HepG2 (cell line): ENCODE measurements around the gene MSANTD1. TPM values are rescaled to one million over a fixed set of nuclear protein-coding genes. Genes with fewer than 3 reads are reported as not detected.

Experiments used
- AGO2 ChIP-seq: fragments of 200-400 bp; formaldehyde crosslinking; optimal IDR thresholded peaks from 2 replicates; pipeline ENCODE3; 2017; ENCODE audit warnings: mild to moderate bottlenecking, low read depth, low read length, moderate library complexity
- FOSL1 ChIP-seq: sonication (generic); formaldehyde crosslinking; IDR thresholded peaks from 2 replicates; pipeline ENCODE4 v1.9.0; 2021; ENCODE audit warnings: missing genetic modification reagents, borderline replicate concordance
- HINFP ChIP-seq: sonication (generic); formaldehyde crosslinking; IDR thresholded peaks from 2 replicates; pipeline ENCODE4 v1.4.0; 2020; ENCODE audit warnings: low read depth, mild to moderate bottlenecking, missing genetic modification reagents
- HNF4G ChIP-seq, 2 experiments: sonication (generic) in 1 of 2; formaldehyde crosslinking in 1 of 2; IDR thresholded peaks; 2 replicates each; pipeline versions ENCODE4 v1.4.0 to v1.6.1; 2011 to 2020; ENCODE audit warnings: borderline replicate concordance in 2 of 2, low read depth in 2 of 2, mild to moderate bottlenecking in 2 of 2, low read length in 1 of 2, missing genetic modification reagents in 1 of 2, moderate library complexity in 1 of 2
- MIER3 ChIP-seq: IDR thresholded peaks from 2 replicates; pipeline ENCODE4 v1.6.1; 2016; ENCODE audit warnings: missing compliant biosample characterization, borderline replicate concordance
- NFE2L1 ChIP-seq: sonication (generic); formaldehyde crosslinking; IDR thresholded peaks from 2 replicates; pipeline ENCODE4 v1.4.0; 2020; ENCODE audit warnings: missing genetic modification reagents, mild to moderate bottlenecking, borderline replicate concordance
- PHF21A ChIP-seq: sonication (generic); formaldehyde crosslinking; IDR thresholded peaks from 2 replicates; pipeline ENCODE4 v1.5.0; 2020; ENCODE audit warnings: mild to moderate bottlenecking, missing genetic modification reagents
- RBM39 ChIP-seq: fragments of 200-400 bp; formaldehyde crosslinking; IDR thresholded peaks from one replicate; pipeline ENCODE4 v1.6.1; 2018; ENCODE audit warnings: antibody characterized with exemption, mild to moderate bottlenecking, low read depth, low read length; ENCODE audit not compliant: poor library complexity, severe bottlenecking
- RFXAP ChIP-seq: sonication (generic); formaldehyde crosslinking; IDR thresholded peaks from 2 replicates; pipeline ENCODE4 v1.4.0; 2020; ENCODE audit warnings: missing genetic modification reagents, borderline replicate concordance
- STAG1 ChIP-seq: sonication (generic); formaldehyde crosslinking; IDR thresholded peaks from 2 replicates; pipeline ENCODE4 v1.4.0; 2020; ENCODE audit warnings: missing genetic modification reagents
- TOPORS ChIP-seq: sonication (generic); formaldehyde crosslinking; IDR thresholded peaks from 2 replicates; pipeline ENCODE4 v1.8.0; 2023; ENCODE audit warnings: mild to moderate bottlenecking, missing genetic modification reagents
- ZBTB21 ChIP-seq: sonication (generic); formaldehyde crosslinking; IDR thresholded peaks from 2 replicates; pipeline ENCODE4 v1.4.0; 2020; ENCODE audit warnings: missing genetic modification reagents
- ZNF280D ChIP-seq: sonication (generic); formaldehyde crosslinking; IDR thresholded peaks from 2 replicates; pipeline ENCODE4 v1.5.1; 2020; ENCODE audit warnings: mild to moderate bottlenecking, missing genetic modification reagents
- ZNF530 ChIP-seq: sonication (generic); formaldehyde crosslinking; IDR thresholded peaks from 2 replicates; pipeline ENCODE4 v1.5.0; 2020; ENCODE audit warnings: low read depth, mild to moderate bottlenecking, missing genetic modification reagents
- ZNF629 ChIP-seq: sonication (generic); formaldehyde crosslinking; conservative IDR thresholded peaks from 2 replicates; pipeline ENCODE4 v1.5.0; 2020; ENCODE audit warnings: missing genetic modification reagents
- ZNF672 ChIP-seq: sonication (generic); formaldehyde crosslinking; IDR thresholded peaks from 2 replicates; pipeline ENCODE4 v1.8.1; 2022; ENCODE audit warnings: missing genetic modification reagents
- ZNF703 ChIP-seq: sonication (generic); formaldehyde crosslinking; IDR thresholded peaks from 2 replicates; pipeline ENCODE4 v1.5.1; 2020; ENCODE audit warnings: missing genetic modification reagents, mild to moderate bottlenecking, moderate library complexity, borderline replicate concordance
- ZNF713 ChIP-seq: sonication (generic); formaldehyde crosslinking; IDR thresholded peaks from 2 replicates; pipeline ENCODE4 v1.4.0; 2020; ENCODE audit warnings: mild to moderate bottlenecking, missing genetic modification reagents
- polyA plus RNA-seq, 8 experiments: library from polyadenylated mRNA; depleted of rRNA in 3 of 8; stranded (reverse) in 7 of 8; unstranded in 1 of 8; fragments of >200 nt; fragmentation: Illumina TruSeq in 4 of 8; extraction: Trizol in 4 of 8; gene quantifications; 2 replicates each; pipeline versions ENCODE4 v1.2.1 to v1.2.3, GENCODE V29; 2011 to 2016; ENCODE audit warnings: low read depth in 4 of 8, missing spikeins in 1 of 8, mixed read lengths in 1 of 8; ENCODE audit not compliant: insufficient read depth in 1 of 8
- total RNA-seq, 5 experiments: library from RNA; depleted of rRNA; stranded (reverse); fragments of >200 nt; fragmentation: Illumina TruSeq; extraction: Trizol; gene quantifications; 2 replicates each; pipeline ENCODE4 v1.2.3, GENCODE V29; 2016; ENCODE audit warnings: low read depth in 1 of 5

Gene MSANTD1
- total and polyA plus RNA-seq, 2 of the 13 experiments (the other 11 are each of a cell fraction or from before 2014, with no cell fraction given): 0.22 to 0.40 TPM

GRCh38 chr4:3291969-3292570 lies 43.1 kb downstream of the MSANTD1 start (continued):
- TF ChIP-seq ZNF713 (no peak), NFE2L1 (no peak), HINFP (CRISPR knock-in tag) (0 out of 2 replicates have a peak, but pooled peaks have one; percentile 39), ZNF629 (CRISPR knock-in tag) (no peak), AGO2 (peak; percentile 93), RBM39 (no peak), MIER3 (CRISPR knock-in tag) (no peak), ZNF530 (CRISPR knock-in tag) (no peak), ZNF703 (no peak; the same call in 1 of the 2 replicates), ZBTB21 (CRISPR knock-in tag) (no peak), PHF21A (peak; percentile 37; the same call in 1 of the 2 replicates), RFXAP (CRISPR knock-in tag) (no peak), STAG1 (no peak), ZNF672 (no peak), FOSL1 (CRISPR knock-in tag) (no peak), HNF4G (IDR thresholded peaks at IDR 0.05; ENCODE audit: borderline replicate concordance, low read depth, low read length) (no peak), HNF4G (CRISPR knock-in tag; IDR thresholded peaks at IDR 0.05; ENCODE audit: borderline replicate concordance, low read depth) (no peak), TOPORS (CRISPR knock-in tag) (no peak), ZNF280D (CRISPR knock-in tag) (no peak)
